SK-N-MC (cell line): ENCODE measurements around the gene PPP2R2B.

Source experiments
- EZH2 ChIP-seq: fragments of 200-600 bp; sonication (generic); IDR thresholded peaks from one replicate; pipeline ENCODE4 v1.6.1; 2017; ENCODE audit warnings: antibody characterized with exemption
- FOXP2 ChIP-seq: optimal IDR thresholded peaks from 2 replicates; pipeline ENCODE3; 2011; ENCODE audit warnings: mild to moderate bottlenecking, moderate library complexity; ENCODE audit not compliant: insufficient read depth; ENCODE audit errors: extremely low read length, control extremely low read depth

GRCh38 chr5:146794326-146795029 is 84.1 kb downstream of the PPP2R2B start:
- no peak for TF ChIP-seq EZH2
- TF ChIP-seq FOXP2: no peak
